ENCODE data around the gene IGSF8. TPM values are rescaled to one million over a fixed set of nuclear protein-coding genes. Genes with fewer than 3 reads are reported as not detected.

IGSF8 gene
- total and polyA plus RNA-seq, 2 donors (not counting 3 experiments of a cell fraction or from before 2014, with no cell fraction given) = 9.5 to 17.5 TPM

DNA sequence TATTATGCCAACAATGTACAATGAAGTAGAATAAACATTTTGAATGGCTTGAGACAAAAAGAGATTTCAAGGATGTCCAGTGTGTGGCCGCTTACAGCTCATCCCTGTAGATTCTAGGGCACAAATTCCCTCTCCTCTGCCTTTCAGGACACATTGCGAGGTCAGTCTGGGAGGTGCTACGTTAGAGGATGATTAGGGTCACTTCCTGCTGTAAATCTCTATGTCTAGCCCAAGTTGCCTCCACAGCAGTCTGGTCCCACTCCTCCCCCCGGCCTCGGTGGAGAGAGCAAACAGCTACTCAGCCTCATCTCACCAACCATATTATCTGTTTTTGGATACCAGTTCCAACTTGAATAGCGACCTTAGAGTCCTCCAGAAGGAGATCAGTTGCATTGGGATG lies 45.5 kb downstream of the IGSF8 start:
- Histone ChIP-seq H3K9ac (replicated peaks; ENCODE audit: extremely low read depth, insufficient read depth, low read length) (no peak overlapping the region), H3K9me1 (replicated peaks; ENCODE audit: control insufficient read depth, extremely low read depth, insufficient read depth, low read length) (no peaks in the 10 kb centered on the region), H3K9me3 (replicated peaks; ENCODE audit: control insufficient read depth, insufficient read depth, low read length) (no peaks in the 10 kb centered on the region), H3K27me3 (ENCODE audit: control insufficient read depth in 2 of 2, insufficient read depth in 2 of 2, low read length in 2 of 2) (peaks cover 13 to 30% of the 10 kb centered on the region in 2 experiments), H3K4me2 (ENCODE audit: insufficient read depth, low read length) (no peak overlapping the region), H3K4me3 (replicated peaks in 1 of 3; ENCODE audit: insufficient read depth in 1 of 3, low read depth in 1 of 3, low read length in 3 of 3) (no peak overlapping the region), H2AFZ (ENCODE audit: low read depth, low read length) (no peak overlapping the region), H3K79me2 (ENCODE audit: control insufficient read depth, insufficient read depth, low read length) (no peaks in the 10 kb centered on the region), H4K20me1 (replicated peaks; ENCODE audit: control insufficient read depth, extremely low read depth, insufficient read depth, low read length) (no peaks in the 10 kb centered on the region), H3K4me1 (ENCODE audit: control insufficient read depth, extremely low read depth, insufficient read depth, low read length) (no peaks in the 10 kb centered on the region), H3K27ac (ENCODE audit: insufficient read depth, low read depth, low read length) (no peak overlapping the region), H3K36me3 (ENCODE audit: control insufficient read depth in 2 of 2, extremely low read depth in 1 of 2, insufficient read depth in 2 of 2, low read length in 2 of 2) (no peaks in the 10 kb centered on the region)
- BruUV-seq (replicated peaks) = no TSS peak
- no peak for TF ChIP-seq EZH2 (IDR thresholded peaks at IDR 0.05; ENCODE audit: borderline replicate concordance, low read depth, low read length, severe bottlenecking)
- no peak for TF ChIP-seq GATA2 (IDR thresholded peaks at IDR 0.05; ENCODE audit: insufficient read depth, insufficient read length, low read depth, low read length)
- TF ChIP-seq JUN (IDR thresholded peaks at IDR 0.05; ENCODE audit: borderline replicate concordance, insufficient read depth, insufficient read length, low read depth) = no peak
- TF ChIP-seq POLR2AphosphoS5 (IDR thresholded peaks at IDR 0.05; ENCODE audit: insufficient read depth, low read depth, low read length) = no peak
- TF ChIP-seq, protein P1, sequence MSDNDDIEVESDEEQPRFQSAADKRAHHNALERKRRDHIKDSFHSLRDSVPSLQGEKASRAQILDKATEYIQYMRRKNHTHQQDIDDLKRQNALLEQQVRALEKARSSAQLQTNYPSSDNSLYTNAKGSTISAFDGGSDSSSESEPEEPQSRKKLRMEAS (IDR thresholded peaks at IDR 0.05; ENCODE audit: insufficient read depth, insufficient read length) = no peak
- TF ChIP-seq, protein P2, sequence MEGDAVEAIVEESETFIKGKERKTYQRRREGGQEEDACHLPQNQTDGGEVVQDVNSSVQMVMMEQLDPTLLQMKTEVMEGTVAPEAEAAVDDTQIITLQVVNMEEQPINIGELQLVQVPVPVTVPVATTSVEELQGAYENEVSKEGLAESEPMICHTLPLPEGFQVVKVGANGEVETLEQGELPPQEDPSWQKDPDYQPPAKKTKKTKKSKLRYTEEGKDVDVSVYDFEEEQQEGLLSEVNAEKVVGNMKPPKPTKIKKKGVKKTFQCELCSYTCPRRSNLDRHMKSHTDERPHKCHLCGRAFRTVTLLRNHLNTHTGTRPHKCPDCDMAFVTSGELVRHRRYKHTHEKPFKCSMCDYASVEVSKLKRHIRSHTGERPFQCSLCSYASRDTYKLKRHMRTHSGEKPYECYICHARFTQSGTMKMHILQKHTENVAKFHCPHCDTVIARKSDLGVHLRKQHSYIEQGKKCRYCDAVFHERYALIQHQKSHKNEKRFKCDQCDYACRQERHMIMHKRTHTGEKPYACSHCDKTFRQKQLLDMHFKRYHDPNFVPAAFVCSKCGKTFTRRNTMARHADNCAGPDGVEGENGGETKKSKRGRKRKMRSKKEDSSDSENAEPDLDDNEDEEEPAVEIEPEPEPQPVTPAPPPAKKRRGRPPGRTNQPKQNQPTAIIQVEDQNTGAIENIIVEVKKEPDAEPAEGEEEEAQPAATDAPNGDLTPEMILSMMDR (IDR thresholded peaks at IDR 0.05; ENCODE audit: extremely low read depth in 1 of 2, insufficient read depth in 1 of 2, low read depth in 1 of 2, low read length in 2 of 2) = no peak
- no peak for TF ChIP-seq MYC (IDR thresholded peaks at IDR 0.05; ENCODE audit: low read depth, low read length)
- no peak for TF ChIP-seq POLR2A (IDR thresholded peaks at IDR 0.05; ENCODE audit: low read depth, low read length)
- ChIA-PET POLR2A (no interaction called here), CTCF (interaction anchor here (1.3 kb wide), 1 partner anchor 140 kb away, joined by 3 read pairs; no protein-coding TSS in a partner anchor)
- no peak for FAIRE-seq
- intact Hi-C loops (cut with micrococcal nuclease) (no loop called here), dilution Hi-C loops (cut with MboI; ENCODE audit: extremely low pct_ligation_motif_present, low sequenced_read_pairs) (no loop called here)
- DNase-seq (ENCODE audit: low read depth, low spot score) = no peak
